Peyer's patch (tissue), 4 donors: ENCODE results near the gene NSRP1.

ENCODE experiments used
- POLR2A ChIP-seq, 2 donors: fragments of 450-650 bp; IDR thresholded peaks; one replicate each; pipeline ENCODE4 v1.5.1; 2017; ENCODE audit warnings: antibody characterized with exemption in 2 of 2, mild to moderate bottlenecking in 2 of 2, moderate library complexity in 2 of 2
- TF ChIP-seq, protein P1 (sequence below), 6 experiments: fragments of 450-650 bp in 4 of 6; fragments of 200-600 bp in 2 of 6; sonication (generic) in 1 of 6; IDR thresholded peaks; one replicate each; pipeline ENCODE4 v1.5.1; 2017 to 2019; ENCODE audit warnings: antibody characterized with exemption in 6 of 6, mild to moderate bottlenecking in 3 of 6, moderate library complexity in 1 of 6

DNA sequence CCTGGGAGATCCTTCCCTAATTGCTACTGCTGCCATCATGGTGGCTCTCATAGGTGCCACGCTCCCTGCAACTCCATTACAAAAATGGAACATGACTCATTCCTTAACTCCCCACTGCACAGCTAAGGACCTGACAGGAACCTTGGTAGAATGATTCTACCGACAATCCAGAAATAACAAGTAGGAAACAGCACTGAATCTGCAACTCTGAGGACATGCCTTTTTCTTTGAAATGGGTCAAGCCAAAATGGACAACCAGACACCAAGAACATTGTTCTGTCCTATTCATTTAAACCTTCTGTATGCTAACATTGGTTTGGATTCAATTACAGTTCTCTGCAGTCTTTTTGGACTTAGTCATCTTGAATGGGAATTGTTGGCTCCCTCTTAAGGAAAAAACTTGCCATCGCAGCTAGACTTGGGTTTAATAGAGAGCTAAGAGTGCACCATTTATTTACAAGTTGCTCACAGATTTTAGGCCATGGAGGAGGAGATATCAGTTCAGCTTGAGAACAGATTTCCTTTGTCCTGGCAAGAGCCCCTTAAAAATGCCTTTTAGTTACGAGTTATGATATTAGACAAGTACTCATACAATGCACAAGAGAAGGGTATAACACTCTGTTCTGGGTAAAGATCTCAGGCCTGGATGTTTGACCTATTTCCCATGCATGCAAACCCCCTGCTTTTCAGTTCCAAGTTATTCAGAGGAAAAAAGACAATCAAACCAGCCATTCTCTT is 20.9 kb upstream of the NSRP1 start:
- TF ChIP-seq, protein P1, sequence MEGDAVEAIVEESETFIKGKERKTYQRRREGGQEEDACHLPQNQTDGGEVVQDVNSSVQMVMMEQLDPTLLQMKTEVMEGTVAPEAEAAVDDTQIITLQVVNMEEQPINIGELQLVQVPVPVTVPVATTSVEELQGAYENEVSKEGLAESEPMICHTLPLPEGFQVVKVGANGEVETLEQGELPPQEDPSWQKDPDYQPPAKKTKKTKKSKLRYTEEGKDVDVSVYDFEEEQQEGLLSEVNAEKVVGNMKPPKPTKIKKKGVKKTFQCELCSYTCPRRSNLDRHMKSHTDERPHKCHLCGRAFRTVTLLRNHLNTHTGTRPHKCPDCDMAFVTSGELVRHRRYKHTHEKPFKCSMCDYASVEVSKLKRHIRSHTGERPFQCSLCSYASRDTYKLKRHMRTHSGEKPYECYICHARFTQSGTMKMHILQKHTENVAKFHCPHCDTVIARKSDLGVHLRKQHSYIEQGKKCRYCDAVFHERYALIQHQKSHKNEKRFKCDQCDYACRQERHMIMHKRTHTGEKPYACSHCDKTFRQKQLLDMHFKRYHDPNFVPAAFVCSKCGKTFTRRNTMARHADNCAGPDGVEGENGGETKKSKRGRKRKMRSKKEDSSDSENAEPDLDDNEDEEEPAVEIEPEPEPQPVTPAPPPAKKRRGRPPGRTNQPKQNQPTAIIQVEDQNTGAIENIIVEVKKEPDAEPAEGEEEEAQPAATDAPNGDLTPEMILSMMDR (IDR thresholded peaks at IDR 0.05) = peak in 4 of 6 experiments; percentile 31 to 48 (median 38)
- no peak for TF ChIP-seq POLR2A (IDR thresholded peaks at IDR 0.05)
